Smooth muscle cell (in vitro differentiated cells): ENCODE measurements around the gene ARMC5. TPM values are rescaled to one million over a fixed set of nuclear protein-coding genes. Genes with fewer than 3 reads are reported as not detected.

Experiments
- DNase-seq: peaks from one replicate; lab custom pipeline; 2025; ENCODE audit not compliant: unreplicated experiment; lab: John Stamatoyannopoulos, UW
- H2AFZ ChIP-seq: fragments of 200-600 bp; sonication (generic); 2 replicates; pipeline ENCODE4 v1.6.0; 2016; ENCODE audit warnings: antibody characterized with exemption, low read depth, mild to moderate bottlenecking
- H3F3A ChIP-seq: fragments of 200-600 bp; sonication (generic); 2 replicates; pipeline ENCODE4 v1.6.0; 2017; ENCODE audit warnings: antibody characterized with exemption, low read depth
- H3K27ac ChIP-seq: fragments of 200-600 bp; sonication (generic); 2 replicates; pipeline ENCODE4 v1.5.1; 2016; ENCODE audit warnings: low read depth, mild to moderate bottlenecking
- H3K27me3 ChIP-seq: fragments of 200-600 bp; sonication (generic); 2 replicates; pipeline ENCODE4 v1.6.1; 2016; ENCODE audit warnings: low read depth, mild to moderate bottlenecking
- H3K36me3 ChIP-seq: fragments of 200-600 bp; sonication (generic); 2 replicates; pipeline ENCODE4 v1.5.1; 2016; ENCODE audit warnings: low read depth
- H3K4me1 ChIP-seq: fragments of 200-600 bp; sonication (generic); 2 replicates; pipeline ENCODE4 v1.5.1; 2016; ENCODE audit warnings: low read depth
- H3K4me2 ChIP-seq: fragments of 200-600 bp; sonication (generic); 2 replicates; pipeline ENCODE4 v1.6.0; 2016; ENCODE audit warnings: mild to moderate bottlenecking
- H3K4me3 ChIP-seq: fragments of 200-600 bp; sonication (generic); 2 replicates; pipeline ENCODE4 v1.5.1; 2016; ENCODE audit warnings: mild to moderate bottlenecking
- H3K79me2 ChIP-seq: fragments of 200-600 bp; sonication (generic); 2 replicates; pipeline ENCODE4 v1.6.0; 2016; ENCODE audit warnings: low read depth, mild to moderate bottlenecking
- H3K9ac ChIP-seq: fragments of 200-600 bp; sonication (generic); 2 replicates; pipeline ENCODE4 v1.6.0; 2016; ENCODE audit warnings: low read depth
- H3K9me3 ChIP-seq: fragments of 200-600 bp; sonication (generic); replicated peaks from 2 replicates; pipeline ENCODE4 v1.5.1; 2016; ENCODE audit warnings: low read depth
- H4K20me1 ChIP-seq: fragments of 200-600 bp; sonication (generic); 2 replicates; pipeline ENCODE4 v1.6.0; 2016; ENCODE audit warnings: low read depth
- WGBS: methylation state at CpG from one replicate; pipeline ENCODE4 v1.1.7; 2016; ENCODE audit warnings: low lambda C conversion rate; 5-methylcytosine and 5-hydroxymethylcytosine counted together
- polyA plus RNA-seq: library from polyadenylated mRNA; unstranded; fragments of >200 nt; fragmentation: Nextera tagmentation; extraction: Ambion mirVana; gene quantifications from 2 replicates; pipeline ENCODE4 v1.2.1, GENCODE V29; 2016
- total RNA-seq: library from RNA; depleted of rRNA; stranded (reverse); fragments of >200 nt; gene quantifications from 2 replicates; pipeline ENCODE4 v1.2.3, GENCODE V29; 2014
- TF ChIP-seq, protein P1 (sequence below): fragments of 200-600 bp; sonication (generic); IDR thresholded peaks from 2 replicates; pipeline ENCODE4 v1.5.1; 2017; ENCODE audit warnings: borderline replicate concordance, mild to moderate bottlenecking, antibody characterized with exemption; ENCODE audit not compliant: insufficient read depth, poor library complexity, severe bottlenecking

Gene ARMC5
- total and polyA plus RNA-seq, 2 experiments from 2014 or later, result 7.0 to 19.6 TPM

DNA sequence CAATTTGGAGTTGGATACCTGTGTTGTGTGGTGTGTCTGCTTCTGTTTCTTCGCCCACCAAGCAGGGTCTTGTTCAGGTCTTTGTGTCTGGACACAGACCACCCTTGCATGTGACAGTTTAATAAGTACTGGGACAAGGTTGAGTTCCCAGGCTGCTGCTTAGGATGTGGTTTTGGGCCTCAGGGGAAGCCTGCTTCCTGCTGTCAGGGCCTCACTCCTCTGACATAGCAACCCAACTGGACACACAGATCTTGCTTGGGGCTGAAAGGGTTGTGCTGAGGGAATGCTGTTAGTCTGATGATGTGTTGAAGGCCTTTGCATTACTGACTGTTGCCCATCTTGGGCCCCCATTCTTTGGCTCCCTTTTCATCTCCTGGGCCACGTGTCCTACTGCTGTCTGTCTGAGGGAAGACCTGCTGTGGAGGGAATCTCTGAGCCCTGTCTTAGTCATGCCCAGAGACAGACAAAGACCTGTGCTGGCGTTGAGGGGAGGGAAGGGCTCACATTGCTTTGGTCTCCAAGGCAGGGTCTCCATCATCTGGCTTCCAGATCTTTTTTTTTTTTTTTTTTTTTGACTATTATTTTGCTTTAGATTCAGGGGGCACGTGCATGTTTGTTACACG, 8.0 kb downstream of the ARMC5 start:
- Histone ChIP-seq H3K36me3 (no peaks in the 10 kb centered on the region), H3K27ac (no peak overlapping the region), H3K4me3 (no peak overlapping the region), H3K9me3 (no peaks in the 10 kb centered on the region), H3K4me1 (peaks cover 8% of the 10 kb centered on the region), H4K20me1 (no peaks in the 10 kb centered on the region), H3K9ac (no peak overlapping the region), H2AFZ (no peak overlapping the region), H3K4me2 (no peak overlapping the region), H3K27me3 (no peaks in the 10 kb centered on the region), H3K79me2 (peaks cover 10% of the 10 kb centered on the region), H3F3A (peaks cover 8% of the 10 kb centered on the region)
- no peak for DNase-seq
- 89% methylated on average over 5 of the region's 5 CpGs for WGBS
- TF ChIP-seq, protein P1, sequence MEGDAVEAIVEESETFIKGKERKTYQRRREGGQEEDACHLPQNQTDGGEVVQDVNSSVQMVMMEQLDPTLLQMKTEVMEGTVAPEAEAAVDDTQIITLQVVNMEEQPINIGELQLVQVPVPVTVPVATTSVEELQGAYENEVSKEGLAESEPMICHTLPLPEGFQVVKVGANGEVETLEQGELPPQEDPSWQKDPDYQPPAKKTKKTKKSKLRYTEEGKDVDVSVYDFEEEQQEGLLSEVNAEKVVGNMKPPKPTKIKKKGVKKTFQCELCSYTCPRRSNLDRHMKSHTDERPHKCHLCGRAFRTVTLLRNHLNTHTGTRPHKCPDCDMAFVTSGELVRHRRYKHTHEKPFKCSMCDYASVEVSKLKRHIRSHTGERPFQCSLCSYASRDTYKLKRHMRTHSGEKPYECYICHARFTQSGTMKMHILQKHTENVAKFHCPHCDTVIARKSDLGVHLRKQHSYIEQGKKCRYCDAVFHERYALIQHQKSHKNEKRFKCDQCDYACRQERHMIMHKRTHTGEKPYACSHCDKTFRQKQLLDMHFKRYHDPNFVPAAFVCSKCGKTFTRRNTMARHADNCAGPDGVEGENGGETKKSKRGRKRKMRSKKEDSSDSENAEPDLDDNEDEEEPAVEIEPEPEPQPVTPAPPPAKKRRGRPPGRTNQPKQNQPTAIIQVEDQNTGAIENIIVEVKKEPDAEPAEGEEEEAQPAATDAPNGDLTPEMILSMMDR, result no peak

DNA sequence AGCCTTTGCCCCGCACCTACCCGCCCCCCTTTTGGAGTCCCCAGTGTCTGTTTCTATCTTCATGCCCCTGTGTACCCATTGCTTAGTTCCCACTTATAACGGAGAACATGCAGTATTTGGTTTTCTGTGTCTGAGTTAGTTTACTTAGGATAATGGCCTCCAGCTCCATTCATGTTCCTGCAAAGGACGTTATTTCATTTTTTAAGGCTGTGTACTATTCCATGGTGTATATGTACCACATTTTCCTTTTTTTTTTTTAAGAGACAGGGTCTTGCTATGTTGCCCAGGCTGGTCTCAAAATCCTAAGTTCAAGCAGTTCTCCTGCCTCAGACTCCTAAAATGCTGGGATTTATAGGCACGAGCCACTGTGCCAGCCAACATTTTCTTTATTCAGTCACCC, 8.6 kb downstream of the ARMC5 start:
- WGBS, result 95% methylated on average over 5 of the region's 5 CpGs
- H3K27me3 ChIP-seq, result no peaks in the 10 kb centered on the region
- H3K27ac ChIP-seq, result no peak overlapping the region
- no peak overlapping the region for H2AFZ ChIP-seq
- H3K36me3 ChIP-seq, result no peaks in the 10 kb centered on the region
- peaks cover 8% of the 10 kb centered on the region for H3K4me1 ChIP-seq
- no peak for DNase-seq
- peaks cover 10% of the 10 kb centered on the region for H3K79me2 ChIP-seq
- no peaks in the 10 kb centered on the region for H3K9me3 ChIP-seq
- TF ChIP-seq, protein P1, result no peak
- H3K9ac ChIP-seq, result no peak overlapping the region
- H3F3A ChIP-seq, result peaks cover 9% of the 10 kb centered on the region
- H3K4me3 ChIP-seq, result no peak overlapping the region
- peaks cover under 1% of the 10 kb centered on the region for H4K20me1 ChIP-seq
- no peak overlapping the region for H3K4me2 ChIP-seq

DNA sequence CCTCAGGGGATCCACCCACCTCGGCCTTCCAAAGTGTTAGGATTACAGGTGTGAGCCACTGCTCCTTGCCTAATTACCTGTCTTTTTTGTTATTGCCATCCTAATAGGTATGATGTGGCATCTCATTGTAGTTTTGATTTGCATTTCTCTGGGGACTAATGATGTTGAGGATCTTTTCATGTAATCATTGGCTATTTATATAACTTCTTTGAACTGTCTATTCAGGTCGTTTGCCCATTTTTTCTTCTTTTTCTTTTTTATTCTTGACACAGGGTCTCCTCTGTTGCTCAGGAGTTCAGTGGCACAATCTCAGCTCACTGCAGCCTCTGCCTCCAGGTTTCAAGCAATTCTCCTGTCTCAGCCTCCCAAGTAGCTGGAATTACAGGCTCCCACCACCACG, 11.3 kb downstream of the ARMC5 start:
- Histone ChIP-seq H3K4me3 (peak overlapping the region; percentile 75), H2AFZ (no peak overlapping the region), H3K79me2 (peaks cover 10% of the 10 kb centered on the region), H4K20me1 (peaks cover 28% of the 10 kb centered on the region), H3K4me1 (peaks cover 8% of the 10 kb centered on the region), H3K27ac (peak overlapping the region; percentile 74), H3K27me3 (no peaks in the 10 kb centered on the region), H3K9me3 (no peaks in the 10 kb centered on the region), H3K4me2 (peak overlapping the region; percentile 90), H3K9ac (no peak overlapping the region), H3F3A (peaks cover 32% of the 10 kb centered on the region), H3K36me3 (peaks cover 6% of the 10 kb centered on the region)
- 91% methylated on average over 3 of the region's 3 CpGs for WGBS
- no peak for DNase-seq
- TF ChIP-seq, protein P1, result no peak

DNA sequence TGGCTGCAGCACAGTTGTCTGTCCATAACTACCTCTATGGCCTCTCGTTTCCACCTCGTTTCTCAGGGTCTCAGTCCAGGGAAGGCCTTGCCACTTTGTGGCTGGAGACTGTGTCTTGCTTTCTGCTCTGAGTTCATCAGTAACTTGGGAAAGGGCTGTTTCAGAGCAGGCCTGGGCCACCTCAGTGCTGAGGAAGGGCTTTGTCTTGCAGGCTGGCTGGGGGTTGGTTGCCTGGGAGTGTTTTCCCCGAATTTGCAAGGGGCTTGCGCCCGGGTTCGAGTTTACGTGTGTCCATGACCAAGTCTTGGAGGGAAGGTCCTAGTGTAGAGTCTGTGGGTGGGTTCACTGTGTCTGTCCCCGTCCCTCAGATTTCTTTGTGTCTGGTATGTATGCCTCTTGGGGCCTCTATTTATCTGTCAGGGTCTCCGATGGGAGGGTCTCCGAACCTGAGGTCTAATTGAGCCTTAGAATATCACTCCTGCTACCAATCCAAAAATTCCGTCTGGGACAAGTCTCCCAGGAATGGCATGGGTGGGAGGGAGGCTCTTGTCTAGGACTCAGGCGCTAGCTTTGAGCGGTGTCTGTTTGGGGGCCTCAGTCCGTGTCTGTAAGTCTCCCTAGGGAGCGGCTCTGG, 12.1 kb downstream of the ARMC5 start:
- WGBS, result 42% methylated on average over 15 of the region's 15 CpGs
- Histone ChIP-seq H3F3A (peaks cover 32% of the 10 kb centered on the region), H3K9ac (peak overlapping the region; percentile 26), H3K9me3 (no peaks in the 10 kb centered on the region), H3K27ac (peak overlapping the region; percentile 74), H3K79me2 (peaks cover 10% of the 10 kb centered on the region), H3K4me3 (peak overlapping the region; percentile 75), H3K4me2 (peak overlapping the region; percentile 90), H3K4me1 (peaks cover 8% of the 10 kb centered on the region), H3K36me3 (peaks cover 6% of the 10 kb centered on the region), H4K20me1 (peaks cover 35% of the 10 kb centered on the region), H3K27me3 (no peaks in the 10 kb centered on the region), H2AFZ (no peak overlapping the region)
- no peak for DNase-seq
- TF ChIP-seq, protein P1, result no peak
